OCI-LY1 (cell line): Measurements from ENCODE around the gene CDCA3.
A peak's percentile ranks its signal among the peaks of the same experiment; 100 is the strongest.

Source experiments
- H2AFZ ChIP-seq: fragments of 200-600 bp; sonication (generic), shearing (Covaris generic); 2 replicates; pipeline ENCODE4 v1.6.0; 2014; ENCODE audit warnings: antibody characterized with exemption, mild to moderate bottlenecking, low read length
- H3F3A ChIP-seq: fragments of 200-600 bp; sonication (generic), shearing (Covaris generic); 2 replicates; pipeline ENCODE4 v1.6.0; 2014; ENCODE audit warnings: mild to moderate bottlenecking, antibody characterized with exemption, low read length, moderate library complexity; ENCODE audit not compliant: insufficient read depth
- H3K27ac ChIP-seq: fragments of 200-600 bp; sonication (generic); 2 replicates; pipeline ENCODE4 v1.5.1; 2014; ENCODE audit warnings: low read length, mixed run types, mild to moderate bottlenecking, low read depth; ENCODE audit not compliant: poor library complexity, severe bottlenecking
- H3K27me3 ChIP-seq: fragments of 200-600 bp; sonication (generic); 2 replicates; pipeline ENCODE4 v1.6.0; 2014; ENCODE audit warnings: antibody characterized with exemption, mild to moderate bottlenecking, low read length, moderate library complexity; ENCODE audit not compliant: insufficient read depth
- H3K36me3 ChIP-seq: fragments of 200-600 bp; sonication (generic); 2 replicates; pipeline ENCODE4 v1.6.1; 2014; ENCODE audit warnings: mild to moderate bottlenecking, antibody characterized with exemption, low read length, moderate library complexity, mixed read lengths; ENCODE audit not compliant: insufficient read depth
- H3K4me1 ChIP-seq: fragments of 200-600 bp; sonication (generic); 2 replicates; pipeline ENCODE4 v1.5.1; 2014; ENCODE audit warnings: mild to moderate bottlenecking, low read length, moderate library complexity; ENCODE audit not compliant: insufficient read depth, severe bottlenecking
- H3K4me2 ChIP-seq: fragments of 200-600 bp; sonication (generic), shearing (Covaris generic); 2 replicates; pipeline ENCODE4 v1.6.1; 2014; ENCODE audit warnings: low read length
- H3K4me3 ChIP-seq: fragments of 200-600 bp; sonication (generic); 2 replicates; pipeline ENCODE4 v1.5.1; 2014; ENCODE audit warnings: low read length, low read depth, mild to moderate bottlenecking, mixed read lengths; ENCODE audit not compliant: poor library complexity, severe bottlenecking
- H3K79me2 ChIP-seq: fragments of 200-600 bp; shearing (Covaris generic); 2 replicates; pipeline ENCODE4 v1.6.1; 2016; ENCODE audit warnings: mixed run types, low read length, mixed read lengths; ENCODE audit not compliant: insufficient read depth
- H3K9ac ChIP-seq: fragments of 200-600 bp; sonication (generic), shearing (Covaris generic); 2 replicates; pipeline ENCODE4 v1.6.1; 2014; ENCODE audit warnings: mild to moderate bottlenecking, low read length, mixed read lengths
- H3K9me2 ChIP-seq: fragments of 200-600 bp; sonication (generic), shearing (Covaris generic); 2 replicates; pipeline ENCODE4 v1.6.1; 2014; ENCODE audit warnings: low read depth, mild to moderate bottlenecking, low read length, mixed read lengths
- H3K9me3 ChIP-seq: fragments of 200-600 bp; shearing (Covaris generic); 2 replicates; pipeline ENCODE4 v1.6.1; 2014; ENCODE audit warnings: low read length, mixed read lengths
- H4K20me1 ChIP-seq: fragments of 200-600 bp; sonication (generic), shearing (Covaris generic); 2 replicates; pipeline ENCODE4 v1.6.0; 2016; ENCODE audit warnings: mild to moderate bottlenecking, low read length; ENCODE audit not compliant: insufficient read depth
- EZH2 ChIP-seq: fragments of 200-600 bp; sonication (generic), shearing (Covaris generic); IDR thresholded peaks from 2 replicates; pipeline ENCODE4 v1.8.0; 2017; ENCODE audit warnings: borderline replicate concordance, mixed run types, mild to moderate bottlenecking, antibody characterized with exemption, low read length, moderate library complexity, mixed read lengths
- TF ChIP-seq, protein P1 (sequence below): fragments of 200-600 bp; sonication (generic), shearing (Covaris generic); IDR thresholded peaks from 2 replicates; pipeline ENCODE4 v1.5.1; 2017; ENCODE audit warnings: mild to moderate bottlenecking, antibody characterized with exemption, low read length, moderate library complexity, mixed read lengths

CDCA3 gene

DNA sequence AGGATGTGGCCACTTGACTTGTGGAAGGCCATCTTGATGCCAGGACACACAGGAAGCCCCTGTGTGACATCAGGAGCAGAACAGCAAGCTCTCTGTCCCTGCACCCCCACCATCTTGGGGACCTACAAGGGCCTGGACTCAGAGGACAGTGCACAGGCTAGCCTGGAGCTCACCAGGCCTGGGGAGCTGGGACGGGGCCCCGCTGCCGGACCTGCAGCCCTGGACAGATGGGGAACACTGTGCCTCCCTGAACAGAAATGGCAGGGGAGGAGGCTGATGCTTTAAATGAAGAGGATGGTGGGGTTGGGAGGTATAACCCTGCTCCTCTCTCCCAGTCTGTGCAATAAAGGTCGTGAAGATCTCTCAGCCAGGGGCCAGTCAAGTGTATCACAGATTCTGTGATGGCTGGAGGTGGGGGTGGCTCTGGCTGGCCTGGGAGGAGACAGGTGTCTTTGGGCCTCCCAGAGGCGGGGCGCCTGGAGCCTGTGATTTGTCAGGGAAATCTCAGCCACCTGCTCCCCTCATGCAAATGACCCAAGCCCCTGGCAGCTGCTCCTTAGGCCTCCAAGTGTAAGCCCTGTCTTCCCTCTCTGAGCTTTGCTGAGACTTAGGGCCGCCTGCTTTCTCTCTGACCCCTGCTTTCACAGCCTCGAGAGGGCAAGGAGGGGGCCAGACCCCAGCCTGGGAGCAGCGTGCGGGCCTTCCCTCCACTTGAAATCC lies 11.4 kb downstream of the CDCA3 start:
- Histone ChIP-seq H3K9ac (peak overlapping the region; percentile 58), H3F3A (no peaks in the 10 kb centered on the region), H3K9me3 (no peaks in the 10 kb centered on the region), H3K27me3 (no peaks in the 10 kb centered on the region; the same call in 1 of the 2 replicates), H2AFZ (no peak overlapping the region), H3K36me3 (no peaks in the 10 kb centered on the region), H3K9me2 (no peaks in the 10 kb centered on the region), H3K4me1 (peaks cover 44% of the 10 kb centered on the region), H4K20me1 (no peaks in the 10 kb centered on the region), H3K27ac (peak overlapping the region; percentile 94), H3K79me2 (no peaks in the 10 kb centered on the region), H3K4me3 (peak overlapping the region; percentile 36), H3K4me2 (peak overlapping the region; percentile 61)
- TF ChIP-seq, protein P1, sequence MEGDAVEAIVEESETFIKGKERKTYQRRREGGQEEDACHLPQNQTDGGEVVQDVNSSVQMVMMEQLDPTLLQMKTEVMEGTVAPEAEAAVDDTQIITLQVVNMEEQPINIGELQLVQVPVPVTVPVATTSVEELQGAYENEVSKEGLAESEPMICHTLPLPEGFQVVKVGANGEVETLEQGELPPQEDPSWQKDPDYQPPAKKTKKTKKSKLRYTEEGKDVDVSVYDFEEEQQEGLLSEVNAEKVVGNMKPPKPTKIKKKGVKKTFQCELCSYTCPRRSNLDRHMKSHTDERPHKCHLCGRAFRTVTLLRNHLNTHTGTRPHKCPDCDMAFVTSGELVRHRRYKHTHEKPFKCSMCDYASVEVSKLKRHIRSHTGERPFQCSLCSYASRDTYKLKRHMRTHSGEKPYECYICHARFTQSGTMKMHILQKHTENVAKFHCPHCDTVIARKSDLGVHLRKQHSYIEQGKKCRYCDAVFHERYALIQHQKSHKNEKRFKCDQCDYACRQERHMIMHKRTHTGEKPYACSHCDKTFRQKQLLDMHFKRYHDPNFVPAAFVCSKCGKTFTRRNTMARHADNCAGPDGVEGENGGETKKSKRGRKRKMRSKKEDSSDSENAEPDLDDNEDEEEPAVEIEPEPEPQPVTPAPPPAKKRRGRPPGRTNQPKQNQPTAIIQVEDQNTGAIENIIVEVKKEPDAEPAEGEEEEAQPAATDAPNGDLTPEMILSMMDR, result no peak
- no peak for TF ChIP-seq EZH2

GRCh38 chr12:6838854-6839253 lies 12.2 kb downstream of the CDCA3 start:
- TF ChIP-seq, protein P1, result no peak
- no peak for TF ChIP-seq EZH2
- no peaks in the 10 kb centered on the region for H3K36me3 ChIP-seq
- H3F3A ChIP-seq, result no peaks in the 10 kb centered on the region
- no peaks in the 10 kb centered on the region for H3K79me2 ChIP-seq
- H3K9ac ChIP-seq, result no peak overlapping the region
- H3K4me3 ChIP-seq, result no peak overlapping the region
- no peak overlapping the region for H3K27ac ChIP-seq
- H4K20me1 ChIP-seq, result no peaks in the 10 kb centered on the region
- no peak overlapping the region for H2AFZ ChIP-seq
- no peaks in the 10 kb centered on the region for H3K9me2 ChIP-seq
- H3K4me2 ChIP-seq, result no peak overlapping the region
- H3K4me1 ChIP-seq, result peaks cover 43% of the 10 kb centered on the region
- H3K27me3 ChIP-seq, result no peaks in the 10 kb centered on the region; the same call in 1 of the 2 replicates
- no peaks in the 10 kb centered on the region for H3K9me3 ChIP-seq

DNA sequence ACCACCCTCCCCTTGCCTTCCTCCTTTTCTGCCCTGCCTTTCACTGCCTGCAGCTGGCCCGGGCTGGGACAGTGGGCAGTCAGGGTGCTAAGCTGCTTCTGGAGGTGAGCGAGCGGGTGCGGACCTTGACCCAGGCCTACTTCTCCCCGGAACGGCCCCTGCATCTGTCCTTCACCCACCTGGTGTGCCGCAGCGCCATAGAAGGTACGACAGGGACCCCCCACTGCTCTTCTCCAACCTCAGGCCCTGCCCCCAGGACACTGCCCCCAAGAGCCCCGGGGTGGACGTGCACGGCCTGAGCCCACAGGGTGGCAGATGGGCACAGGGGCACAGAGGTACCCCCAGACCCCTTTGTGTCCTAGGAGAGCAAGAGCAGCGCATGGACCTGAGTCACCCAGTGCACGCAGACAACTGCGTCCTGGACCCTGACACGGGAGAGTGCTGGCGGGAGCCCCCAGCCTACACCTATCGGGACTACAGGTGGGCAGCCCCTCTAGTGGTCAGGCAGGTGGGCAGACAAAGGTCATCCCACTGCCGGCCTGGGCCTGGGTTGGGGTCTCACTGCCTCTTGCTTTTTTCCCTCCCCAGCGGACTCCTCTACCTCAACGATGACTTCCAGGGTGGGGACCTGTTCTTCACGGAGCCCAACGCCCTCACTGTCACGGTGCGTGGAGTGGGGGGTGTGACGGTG lies 13.6 kb downstream of the CDCA3 start:
- no peak overlapping the region for H3K9ac ChIP-seq
- H3K27me3 ChIP-seq, result no peaks in the 10 kb centered on the region; the same call in 1 of the 2 replicates
- TF ChIP-seq, protein P1, result no peak
- TF ChIP-seq EZH2, result no peak
- H3K79me2 ChIP-seq, result no peaks in the 10 kb centered on the region
- H3K27ac ChIP-seq, result no peak overlapping the region
- H2AFZ ChIP-seq, result no peak overlapping the region
- H3K9me3 ChIP-seq, result no peaks in the 10 kb centered on the region
- H3K36me3 ChIP-seq, result no peaks in the 10 kb centered on the region
- H3K4me2 ChIP-seq, result no peak overlapping the region
- H3K9me2 ChIP-seq, result no peaks in the 10 kb centered on the region
- H4K20me1 ChIP-seq, result no peaks in the 10 kb centered on the region
- peaks cover 30% of the 10 kb centered on the region for H3K4me1 ChIP-seq
- H3K4me3 ChIP-seq, result no peak overlapping the region
- H3F3A ChIP-seq, result no peaks in the 10 kb centered on the region
